ENCODE measurements around the gene MRPL14. TPM values are rescaled to one million over a fixed set of nuclear protein-coding genes. Genes with fewer than 3 reads are reported as not detected.

Gene MRPL14
- total and polyA plus RNA-seq, 10 of the 15 experiments (the other 5 are each of a cell fraction or from before 2014, with no cell fraction given): 80.5 to 294 (median 122) TPM

DNA sequence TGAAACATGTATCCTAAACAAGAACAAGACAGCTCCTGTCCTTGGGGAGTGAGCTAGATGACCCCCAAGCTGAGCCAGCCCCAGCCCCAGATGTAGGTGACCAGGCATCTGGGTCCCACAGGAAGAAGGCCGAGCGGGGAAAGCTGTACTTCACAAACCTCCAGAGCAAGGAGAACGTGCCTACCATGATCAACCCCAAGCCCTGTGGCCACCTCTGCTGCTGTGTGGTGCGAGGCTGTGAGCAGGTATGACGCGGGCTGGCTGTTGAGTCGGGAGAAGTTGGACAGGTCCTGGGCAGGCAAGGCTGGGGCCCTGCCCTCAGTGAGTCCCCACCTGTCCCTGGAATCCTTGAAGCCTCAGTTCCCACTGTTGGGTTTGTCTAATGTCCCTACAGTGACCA lies 20.0 kb upstream of the MRPL14 start (continued):
- TF ChIP-seq, protein P1, sequence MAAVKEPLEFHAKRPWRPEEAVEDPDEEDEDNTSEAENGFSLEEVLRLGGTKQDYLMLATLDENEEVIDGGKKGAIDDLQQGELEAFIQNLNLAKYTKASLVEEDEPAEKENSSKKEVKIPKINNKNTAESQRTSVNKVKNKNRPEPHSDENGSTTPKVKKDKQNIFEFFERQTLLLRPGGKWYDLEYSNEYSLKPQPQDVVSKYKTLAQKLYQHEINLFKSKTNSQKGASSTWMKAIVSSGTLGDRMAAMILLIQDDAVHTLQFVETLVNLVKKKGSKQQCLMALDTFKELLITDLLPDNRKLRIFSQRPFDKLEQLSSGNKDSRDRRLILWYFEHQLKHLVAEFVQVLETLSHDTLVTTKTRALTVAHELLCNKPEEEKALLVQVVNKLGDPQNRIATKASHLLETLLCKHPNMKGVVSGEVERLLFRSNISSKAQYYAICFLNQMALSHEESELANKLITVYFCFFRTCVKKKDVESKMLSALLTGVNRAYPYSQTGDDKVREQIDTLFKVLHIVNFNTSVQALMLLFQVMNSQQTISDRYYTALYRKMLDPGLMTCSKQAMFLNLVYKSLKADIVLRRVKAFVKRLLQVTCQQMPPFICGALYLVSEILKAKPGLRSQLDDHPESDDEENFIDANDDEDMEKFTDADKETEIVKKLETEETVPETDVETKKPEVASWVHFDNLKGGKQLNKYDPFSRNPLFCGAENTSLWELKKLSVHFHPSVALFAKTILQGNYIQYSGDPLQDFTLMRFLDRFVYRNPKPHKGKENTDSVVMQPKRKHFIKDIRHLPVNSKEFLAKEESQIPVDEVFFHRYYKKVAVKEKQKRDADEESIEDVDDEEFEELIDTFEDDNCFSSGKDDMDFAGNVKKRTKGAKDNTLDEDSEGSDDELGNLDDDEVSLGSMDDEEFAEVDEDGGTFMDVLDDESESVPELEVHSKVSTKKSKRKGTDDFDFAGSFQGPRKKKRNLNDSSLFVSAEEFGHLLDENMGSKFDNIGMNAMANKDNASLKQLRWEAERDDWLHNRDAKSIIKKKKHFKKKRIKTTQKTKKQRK (IDR thresholded peaks at IDR 0.05; ENCODE audit: low read depth, low read length): no peak
- TF ChIP-seq, protein P2, sequence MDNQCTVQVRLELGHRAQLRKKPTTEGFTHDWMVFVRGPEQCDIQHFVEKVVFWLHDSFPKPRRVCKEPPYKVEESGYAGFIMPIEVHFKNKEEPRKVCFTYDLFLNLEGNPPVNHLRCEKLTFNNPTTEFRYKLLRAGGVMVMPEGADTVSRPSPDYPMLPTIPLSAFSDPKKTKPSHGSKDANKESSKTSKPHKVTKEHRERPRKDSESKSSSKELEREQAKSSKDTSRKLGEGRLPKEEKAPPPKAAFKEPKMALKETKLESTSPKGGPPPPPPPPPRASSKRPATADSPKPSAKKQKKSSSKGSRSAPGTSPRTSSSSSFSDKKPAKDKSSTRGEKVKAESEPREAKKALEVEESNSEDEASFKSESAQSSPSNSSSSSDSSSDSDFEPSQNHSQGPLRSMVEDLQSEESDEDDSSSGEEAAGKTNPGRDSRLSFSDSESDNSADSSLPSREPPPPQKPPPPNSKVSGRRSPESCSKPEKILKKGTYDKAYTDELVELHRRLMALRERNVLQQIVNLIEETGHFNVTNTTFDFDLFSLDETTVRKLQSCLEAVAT (IDR thresholded peaks at IDR 0.05): no peak
- no peak for TF ChIP-seq RUNX3 (IDR thresholded peaks at IDR 0.05; ENCODE audit: low read length)
- TF ChIP-seq, protein P3, sequence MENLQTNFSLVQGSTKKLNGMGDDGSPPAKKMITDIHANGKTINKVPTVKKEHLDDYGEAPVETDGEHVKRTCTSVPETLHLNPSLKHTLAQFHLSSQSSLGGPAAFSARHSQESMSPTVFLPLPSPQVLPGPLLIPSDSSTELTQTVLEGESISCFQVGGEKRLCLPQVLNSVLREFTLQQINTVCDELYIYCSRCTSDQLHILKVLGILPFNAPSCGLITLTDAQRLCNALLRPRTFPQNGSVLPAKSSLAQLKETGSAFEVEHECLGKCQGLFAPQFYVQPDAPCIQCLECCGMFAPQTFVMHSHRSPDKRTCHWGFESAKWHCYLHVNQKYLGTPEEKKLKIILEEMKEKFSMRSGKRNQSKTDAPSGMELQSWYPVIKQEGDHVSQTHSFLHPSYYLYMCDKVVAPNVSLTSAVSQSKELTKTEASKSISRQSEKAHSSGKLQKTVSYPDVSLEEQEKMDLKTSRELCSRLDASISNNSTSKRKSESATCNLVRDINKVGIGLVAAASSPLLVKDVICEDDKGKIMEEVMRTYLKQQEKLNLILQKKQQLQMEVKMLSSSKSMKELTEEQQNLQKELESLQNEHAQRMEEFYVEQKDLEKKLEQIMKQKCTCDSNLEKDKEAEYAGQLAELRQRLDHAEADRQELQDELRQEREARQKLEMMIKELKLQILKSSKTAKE (IDR thresholded peaks at IDR 0.05; ENCODE audit: low read depth, poor library complexity, severe bottlenecking): no peak

DNA sequence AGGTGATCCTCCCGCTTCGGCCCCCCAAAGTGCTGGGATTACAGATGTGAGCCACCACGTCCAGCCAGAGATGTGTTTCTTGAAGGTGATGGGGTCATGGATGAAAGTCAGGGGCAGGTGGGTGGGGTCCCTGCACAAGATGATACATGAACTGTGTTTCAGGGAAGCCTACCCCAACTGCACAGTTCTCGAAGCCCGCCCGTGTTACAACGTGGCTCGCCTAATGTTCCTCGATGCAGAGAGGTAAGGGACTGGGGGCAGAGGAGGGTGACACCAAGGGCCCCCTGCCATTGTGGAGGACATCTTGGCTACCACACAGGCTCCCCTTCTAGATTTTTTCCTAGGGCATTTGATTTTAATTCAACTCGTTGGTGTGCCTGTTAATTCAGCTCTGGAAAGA lies 19.4 kb upstream of the MRPL14 start:
- no peak for DNase-seq (ENCODE audit: low read depth, low spot score)
- no peak overlapping the region for H2AFZ ChIP-seq (ENCODE audit: control insufficient read depth, low read depth, low read length)
- in situ Hi-C loops (cut with MboI) (no loop called here), intact Hi-C loops (cut with micrococcal nuclease; ENCODE audit: unreplicated experiment) (no loop called here)
- no peak overlapping the region for H3K27ac ChIP-seq (ENCODE audit: control insufficient read depth, insufficient read depth)
- H3K4me2 ChIP-seq (ENCODE audit: control insufficient read depth, insufficient read depth): no peak overlapping the region
- ChIA-PET RAD21 (ENCODE audit: unreplicated experiment) (no interaction called here), SMC1A (ENCODE audit: uncharacterized antibody, unreplicated experiment) (no interaction called here), CTCF (interaction anchor here (1.0 to 9.3 kb wide), 2 partner anchors 49 to 64 kb away, joined by 3 to 85 read pairs; no protein-coding TSS in a partner anchor), POLR2A (no interaction called here)
- BruUV-seq (replicated peaks): no TSS peak
- H4K20me1 ChIP-seq (ENCODE audit: control insufficient read depth, insufficient read depth): no peaks in the 10 kb centered on the region
- no peak for ATAC-seq
- H3K36me3 ChIP-seq (ENCODE audit: control insufficient read depth in 2 of 2, insufficient read depth in 2 of 2, low read length in 1 of 2): peaks cover 0 to 3% of the 10 kb centered on the region in 2 experiments; a peak in 3 of 4 replicates
- no peaks in the 10 kb centered on the region for H3K27me3 ChIP-seq (replicated peaks in 1 of 2; ENCODE audit: control insufficient read depth in 2 of 2, insufficient read depth in 2 of 2, low read length in 1 of 2)
- FAIRE-seq: no peak
- TF ChIP-seq SREBF2 (IDR thresholded peaks at IDR 0.05; ENCODE audit: low read length): no peak
- no peak for TF ChIP-seq MEF2B (IDR thresholded peaks at IDR 0.05; ENCODE audit: partially characterized antibody, poor library complexity, severe bottlenecking)
- no peak for TF ChIP-seq RFX5 (IDR thresholded peaks at IDR 0.05; ENCODE audit: low read depth, low read length)
- TF ChIP-seq, protein P4, sequence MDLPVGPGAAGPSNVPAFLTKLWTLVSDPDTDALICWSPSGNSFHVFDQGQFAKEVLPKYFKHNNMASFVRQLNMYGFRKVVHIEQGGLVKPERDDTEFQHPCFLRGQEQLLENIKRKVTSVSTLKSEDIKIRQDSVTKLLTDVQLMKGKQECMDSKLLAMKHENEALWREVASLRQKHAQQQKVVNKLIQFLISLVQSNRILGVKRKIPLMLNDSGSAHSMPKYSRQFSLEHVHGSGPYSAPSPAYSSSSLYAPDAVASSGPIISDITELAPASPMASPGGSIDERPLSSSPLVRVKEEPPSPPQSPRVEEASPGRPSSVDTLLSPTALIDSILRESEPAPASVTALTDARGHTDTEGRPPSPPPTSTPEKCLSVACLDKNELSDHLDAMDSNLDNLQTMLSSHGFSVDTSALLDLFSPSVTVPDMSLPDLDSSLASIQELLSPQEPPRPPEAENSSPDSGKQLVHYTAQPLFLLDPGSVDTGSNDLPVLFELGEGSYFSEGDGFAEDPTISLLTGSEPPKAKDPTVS (IDR thresholded peaks at IDR 0.05; ENCODE audit: low read depth, low read length): no peak
- H3K4me3 ChIP-seq: no peak overlapping the region
- H3K79me2 ChIP-seq (ENCODE audit: control insufficient read depth, insufficient read depth, low read length): no peaks in the 10 kb centered on the region
- H3K4me1 ChIP-seq (ENCODE audit: control insufficient read depth, insufficient read depth, low read length): no peaks in the 10 kb centered on the region; the same call in 1 of the 2 replicates
- no peaks in the 10 kb centered on the region for H3K9me3 ChIP-seq (replicated peaks; ENCODE audit: control insufficient read depth, insufficient read depth, low read length)
- 86% methylated on average over 10 of the region's 10 CpGs for WGBS (ENCODE audit: insufficient coverage, insufficient replicate concordance, low lambda C conversion rate, missing lambda C conversion rate)
- no peak overlapping the region for H3K9ac ChIP-seq (ENCODE audit: control insufficient read depth, insufficient read depth, low read length)

Measured in GM12878 (cell line).